Measurements from ENCODE around the gene NDUFS8.

Gene NDUFS8

GRCh38 chr11:68018730-68019190 is 11.7 kb upstream of the NDUFS8 start:
- H3K27me3 ChIP-seq (ENCODE audit: control insufficient read depth in 1 of 2, insufficient read depth in 2 of 2, low read length in 2 of 2): no peaks in the 10 kb centered on the region
- H3K9ac ChIP-seq (ENCODE audit: low read length in 2 of 2): no peak overlapping the region
- no peaks in the 10 kb centered on the region for H3K36me3 ChIP-seq (ENCODE audit: control insufficient read depth in 2 of 2, insufficient read depth in 2 of 2, low read length in 2 of 2)
- no peak overlapping the region for H3K27ac ChIP-seq (ENCODE audit: low read length)
- no peak overlapping the region for H3K4me3 ChIP-seq (ENCODE audit: low read length in 2 of 2)
- no peaks in the 10 kb centered on the region for H3K9me3 ChIP-seq (ENCODE audit: control insufficient read depth in 2 of 2, low read length in 2 of 2)
- peaks cover 11% of the 10 kb centered on the region for H3K4me1 ChIP-seq (ENCODE audit: control insufficient read depth, insufficient read depth, low read length)

DNA sequence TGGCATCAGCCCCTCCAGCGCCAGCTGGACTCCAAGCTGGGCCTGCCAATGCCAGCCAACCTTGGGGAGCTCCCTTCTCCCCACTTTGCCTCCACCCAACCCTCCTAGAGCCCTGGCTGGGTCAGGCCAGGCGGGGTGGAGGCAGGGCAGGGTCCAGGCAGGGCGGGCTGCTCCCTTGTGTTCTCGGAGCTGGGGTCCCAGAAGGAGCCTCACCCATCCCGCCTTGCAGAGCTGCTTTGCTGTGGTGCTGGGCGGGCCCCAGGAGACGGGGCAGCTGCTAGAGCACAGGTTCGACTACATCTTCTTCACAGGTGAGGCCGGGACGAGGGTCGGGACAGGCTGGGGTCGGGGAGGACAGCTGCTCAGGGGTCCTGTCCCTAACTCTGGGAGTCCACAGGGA is 11.0 kb upstream of the NDUFS8 start:
- Histone ChIP-seq H3K9ac (ENCODE audit: low read length in 2 of 2) (no peak overlapping the region), H3K9me3 (ENCODE audit: control insufficient read depth in 2 of 2, low read length in 2 of 2) (peaks cover 0 to under 1% of the 10 kb centered on the region in 2 donors), H3K27me3 (ENCODE audit: control insufficient read depth in 1 of 2, insufficient read depth in 2 of 2, low read length in 2 of 2) (no peaks in the 10 kb centered on the region), H3K36me3 (ENCODE audit: control insufficient read depth in 2 of 2, insufficient read depth in 2 of 2, low read length in 2 of 2) (peaks cover 0 to under 1% of the 10 kb centered on the region in 2 donors), H3K4me3 (ENCODE audit: low read length in 2 of 2) (no peak overlapping the region), H3K4me1 (ENCODE audit: control insufficient read depth, insufficient read depth, low read length) (peaks cover 4% of the 10 kb centered on the region), H3K27ac (ENCODE audit: low read length) (no peak overlapping the region)

DNA sequence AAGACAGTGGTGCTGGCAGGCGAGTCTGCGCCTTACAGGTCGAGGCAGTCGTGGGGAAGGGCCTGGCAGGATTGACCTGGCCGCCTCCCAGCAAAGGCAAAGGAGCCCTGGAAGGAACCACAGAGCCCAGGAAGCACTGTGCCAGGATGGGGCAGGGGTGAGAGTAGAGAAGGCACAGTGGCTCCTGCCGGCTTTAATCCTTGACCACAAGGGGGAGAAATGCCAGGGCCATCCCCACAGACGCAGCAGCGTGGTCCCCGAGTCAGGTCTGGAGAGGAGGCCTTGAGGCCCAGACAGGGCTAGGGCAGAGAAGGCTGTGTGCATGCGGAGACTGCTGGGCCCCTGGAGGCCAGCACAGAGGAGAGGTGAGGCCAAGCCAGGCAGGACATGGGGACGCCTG is 9.9 kb upstream of the NDUFS8 start:
- Histone ChIP-seq H3K9me3 (ENCODE audit: control insufficient read depth in 2 of 2, low read length in 2 of 2) (peaks cover 0 to 8% of the 10 kb centered on the region in 2 donors), H3K27me3 (ENCODE audit: control insufficient read depth in 1 of 2, insufficient read depth in 2 of 2, low read length in 2 of 2) (no peaks in the 10 kb centered on the region), H3K36me3 (ENCODE audit: control insufficient read depth in 2 of 2, insufficient read depth in 2 of 2, low read length in 2 of 2) (peaks cover 3 to 4% of the 10 kb centered on the region in 2 donors), H3K4me1 (ENCODE audit: control insufficient read depth, insufficient read depth, low read length) (no peaks in the 10 kb centered on the region), H3K27ac (ENCODE audit: low read length) (no peak overlapping the region), H3K9ac (ENCODE audit: low read length in 2 of 2) (no peak overlapping the region), H3K4me3 (ENCODE audit: low read length in 2 of 2) (no peak overlapping the region)

GRCh38 chr11:68021167-68021787 is 9.2 kb upstream of the NDUFS8 start:
- Histone ChIP-seq H3K27ac (ENCODE audit: low read length) (no peak overlapping the region), H3K9me3 (ENCODE audit: control insufficient read depth in 2 of 2, low read length in 2 of 2) (peaks cover 0 to 8% of the 10 kb centered on the region in 2 donors), H3K9ac (ENCODE audit: low read length in 2 of 2) (no peak overlapping the region), H3K4me3 (ENCODE audit: low read length in 2 of 2) (no peak overlapping the region), H3K27me3 (ENCODE audit: control insufficient read depth in 1 of 2, insufficient read depth in 2 of 2, low read length in 2 of 2) (no peaks in the 10 kb centered on the region), H3K4me1 (ENCODE audit: control insufficient read depth, insufficient read depth, low read length) (no peaks in the 10 kb centered on the region), H3K36me3 (ENCODE audit: control insufficient read depth in 2 of 2, insufficient read depth in 2 of 2, low read length in 2 of 2) (peaks cover 3 to 4% of the 10 kb centered on the region in 2 donors)

- H3K27ac ChIP-seq (ENCODE audit: low read length): no peak overlapping the region
- no peaks in the 10 kb centered on the region for H3K27me3 ChIP-seq (ENCODE audit: control insufficient read depth in 1 of 2, insufficient read depth in 2 of 2, low read length in 2 of 2)
- H3K9ac ChIP-seq (ENCODE audit: low read length in 2 of 2): no peak overlapping the region
- H3K9me3 ChIP-seq (ENCODE audit: control insufficient read depth in 2 of 2, low read length in 2 of 2): peaks cover 0 to 8% of the 10 kb centered on the region in 2 donors
- no peak overlapping the region for H3K4me3 ChIP-seq (ENCODE audit: low read length in 2 of 2)
- peaks cover 3 to 4% of the 10 kb centered on the region in 2 donors for H3K36me3 ChIP-seq (ENCODE audit: control insufficient read depth in 2 of 2, insufficient read depth in 2 of 2, low read length in 2 of 2)
- no peaks in the 10 kb centered on the region for H3K4me1 ChIP-seq (ENCODE audit: control insufficient read depth, insufficient read depth, low read length)
Measured at GRCh38 chr11:68022531-68022930, 8.0 kb upstream of the NDUFS8 start.

- H3K4me3 ChIP-seq (ENCODE audit: low read length in 2 of 2): no peak overlapping the region
- H3K4me1 ChIP-seq (ENCODE audit: control insufficient read depth, insufficient read depth, low read length): peaks cover 4% of the 10 kb centered on the region
- no peak overlapping the region for H3K9ac ChIP-seq (ENCODE audit: low read length in 2 of 2)
- no peak overlapping the region for H3K27ac ChIP-seq (ENCODE audit: low read length)
- H3K9me3 ChIP-seq (ENCODE audit: control insufficient read depth in 2 of 2, low read length in 2 of 2): peaks cover 0 to 8% of the 10 kb centered on the region in 2 donors
- H3K36me3 ChIP-seq (ENCODE audit: control insufficient read depth in 2 of 2, insufficient read depth in 2 of 2, low read length in 2 of 2): peaks cover 3 to 4% of the 10 kb centered on the region in 2 donors
- no peaks in the 10 kb centered on the region for H3K27me3 ChIP-seq (ENCODE audit: control insufficient read depth in 1 of 2, insufficient read depth in 2 of 2, low read length in 2 of 2)
Measured at GRCh38 chr11:68024508-68024907, 6.0 kb upstream of the NDUFS8 start.

GRCh38 chr11:68025047-68025446 is 5.4 kb upstream of the NDUFS8 start:
- Histone ChIP-seq H3K27ac (ENCODE audit: low read length) (no peak overlapping the region), H3K9ac (ENCODE audit: low read length in 2 of 2) (no peak overlapping the region), H3K9me3 (ENCODE audit: control insufficient read depth in 2 of 2, low read length in 2 of 2) (peaks cover 0 to 8% of the 10 kb centered on the region in 2 donors), H3K4me1 (ENCODE audit: control insufficient read depth, insufficient read depth, low read length) (peaks cover 9% of the 10 kb centered on the region), H3K36me3 (ENCODE audit: control insufficient read depth in 2 of 2, insufficient read depth in 2 of 2, low read length in 2 of 2) (peaks cover 3 to 4% of the 10 kb centered on the region in 2 donors), H3K4me3 (ENCODE audit: low read length in 2 of 2) (no peak overlapping the region), H3K27me3 (ENCODE audit: control insufficient read depth in 1 of 2, insufficient read depth in 2 of 2, low read length in 2 of 2) (no peaks in the 10 kb centered on the region)

DNA sequence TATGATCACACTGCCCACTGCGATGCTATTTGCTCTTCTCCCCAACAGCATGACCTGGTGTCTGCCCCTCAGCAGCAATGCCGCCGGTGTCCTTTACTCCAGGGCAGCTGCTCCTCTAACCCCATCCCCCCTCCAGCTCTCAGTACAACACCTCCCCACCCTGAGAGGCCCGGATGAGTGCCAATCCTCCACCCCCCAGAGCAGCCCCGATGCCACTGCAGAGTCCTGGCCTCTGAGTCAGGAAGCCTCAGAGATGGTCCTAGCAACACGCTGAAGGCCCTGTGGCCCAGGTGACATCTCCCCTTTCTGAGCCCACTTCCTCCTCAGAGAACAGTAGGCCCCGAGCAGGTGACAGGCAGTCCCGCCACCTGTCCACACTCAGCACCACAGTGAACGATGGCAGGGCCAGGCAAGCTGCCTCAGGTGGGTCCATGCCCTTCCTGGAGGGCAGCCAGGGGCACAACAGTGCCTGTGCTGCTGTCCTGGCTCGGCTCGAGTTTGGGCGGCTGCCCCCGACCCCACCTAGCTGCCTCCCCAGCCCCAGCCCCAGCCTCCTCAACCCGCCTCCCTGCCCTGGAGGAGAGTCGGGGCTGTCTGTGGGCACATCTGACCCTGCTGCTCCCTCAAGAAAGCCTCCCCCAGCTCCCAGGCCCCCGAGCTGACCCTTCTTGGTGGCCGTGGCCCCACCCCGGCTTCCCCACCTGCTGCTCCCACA is 3.9 kb upstream of the NDUFS8 start:
- Histone ChIP-seq H3K27me3 (ENCODE audit: control insufficient read depth in 1 of 2, insufficient read depth in 2 of 2, low read length in 2 of 2) (no peaks in the 10 kb centered on the region), H3K9me3 (ENCODE audit: control insufficient read depth in 2 of 2, low read length in 2 of 2) (peaks cover 0 to 8% of the 10 kb centered on the region in 2 donors), H3K9ac (ENCODE audit: low read length in 2 of 2) (no peak overlapping the region), H3K36me3 (ENCODE audit: control insufficient read depth in 2 of 2, insufficient read depth in 2 of 2, low read length in 2 of 2) (peaks cover 3 to 4% of the 10 kb centered on the region in 2 donors), H3K4me1 (ENCODE audit: control insufficient read depth, insufficient read depth, low read length) (peaks cover 17% of the 10 kb centered on the region), H3K27ac (ENCODE audit: low read length) (no peak overlapping the region), H3K4me3 (ENCODE audit: low read length in 2 of 2) (no peak overlapping the region)

GRCh38 chr11:68027667-68028066 is 2.8 kb upstream of the NDUFS8 start:
- peaks cover 0 to 8% of the 10 kb centered on the region in 2 donors for H3K9me3 ChIP-seq (ENCODE audit: control insufficient read depth in 2 of 2, low read length in 2 of 2)
- H3K27ac ChIP-seq (ENCODE audit: low read length): no peak overlapping the region
- H3K36me3 ChIP-seq (ENCODE audit: control insufficient read depth in 2 of 2, insufficient read depth in 2 of 2, low read length in 2 of 2): peaks cover 3 to 4% of the 10 kb centered on the region in 2 donors
- H3K4me3 ChIP-seq (ENCODE audit: low read length in 2 of 2): no peak overlapping the region
- H3K9ac ChIP-seq (ENCODE audit: low read length in 2 of 2): no peak overlapping the region
- no peaks in the 10 kb centered on the region for H3K27me3 ChIP-seq (ENCODE audit: control insufficient read depth in 1 of 2, insufficient read depth in 2 of 2, low read length in 2 of 2)
- peaks cover 27% of the 10 kb centered on the region for H3K4me1 ChIP-seq (ENCODE audit: control insufficient read depth, insufficient read depth, low read length)

GRCh38 chr11:68028802-68029545 is 1.5 kb upstream of the NDUFS8 start:
- Histone ChIP-seq H3K4me1 (ENCODE audit: control insufficient read depth, insufficient read depth, low read length) (peaks cover 27% of the 10 kb centered on the region), H3K27me3 (ENCODE audit: control insufficient read depth in 1 of 2, insufficient read depth in 2 of 2, low read length in 2 of 2) (no peaks in the 10 kb centered on the region), H3K4me3 (ENCODE audit: low read length in 2 of 2) (peak overlapping the region in 1 of 2 donors; percentile 93), H3K9me3 (ENCODE audit: control insufficient read depth in 2 of 2, low read length in 2 of 2) (peaks cover 0 to 8% of the 10 kb centered on the region in 2 donors), H3K9ac (ENCODE audit: low read length in 2 of 2) (peak overlapping the region in 1 of 2 donors; percentile 42), H3K36me3 (ENCODE audit: control insufficient read depth in 2 of 2, insufficient read depth in 2 of 2, low read length in 2 of 2) (peaks cover 12 to 13% of the 10 kb centered on the region in 2 donors), H3K27ac (ENCODE audit: low read length) (no peak overlapping the region)

Data from stomach smooth muscle (tissue), 2 donors.